GM19025 (cell line): ENCODE results near the gene DNAH6.
"Not testable (repeated sequence)": the region's sequence is repeated elsewhere in the genome, so short reads cannot be mapped to it uniquely, and the experiment has no call there.

Experiments
- ATAC-seq: cut with Tn5 transposase; IDR thresholded peaks from one replicate; pipeline ENCODE4 v1.9.1; 2021; ENCODE audit warnings: mild to moderate bottlenecking, low read depth, moderate library complexity; ENCODE audit not compliant: unreplicated experiment

The DNAH6 gene

GRCh38 chr2:84498150-84498799, 18.0 kb upstream of the DNAH6 start:
- ATAC-seq: no peak

DNA sequence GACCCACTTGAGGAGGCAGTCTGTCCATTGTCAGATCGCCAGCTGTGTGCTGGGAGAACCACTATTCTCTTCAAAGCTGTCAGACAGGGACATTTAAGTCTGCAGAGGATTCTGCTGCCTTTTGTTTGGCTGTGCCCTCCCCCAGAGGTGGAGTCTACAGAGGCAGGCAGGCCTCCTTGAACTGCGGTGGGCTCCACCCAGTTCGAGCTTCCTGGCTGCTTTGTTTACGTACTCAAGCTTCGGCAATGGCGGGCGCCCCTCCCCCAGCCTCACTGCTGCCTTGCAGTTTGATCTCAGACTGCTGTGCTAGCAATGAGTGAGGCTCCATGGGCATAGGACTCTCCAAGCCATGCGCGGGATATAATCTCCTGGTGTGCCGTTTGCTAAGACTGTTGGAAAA, 5.3 kb upstream of the DNAH6 start:
- ATAC-seq: not testable (repeated sequence)

DNA sequence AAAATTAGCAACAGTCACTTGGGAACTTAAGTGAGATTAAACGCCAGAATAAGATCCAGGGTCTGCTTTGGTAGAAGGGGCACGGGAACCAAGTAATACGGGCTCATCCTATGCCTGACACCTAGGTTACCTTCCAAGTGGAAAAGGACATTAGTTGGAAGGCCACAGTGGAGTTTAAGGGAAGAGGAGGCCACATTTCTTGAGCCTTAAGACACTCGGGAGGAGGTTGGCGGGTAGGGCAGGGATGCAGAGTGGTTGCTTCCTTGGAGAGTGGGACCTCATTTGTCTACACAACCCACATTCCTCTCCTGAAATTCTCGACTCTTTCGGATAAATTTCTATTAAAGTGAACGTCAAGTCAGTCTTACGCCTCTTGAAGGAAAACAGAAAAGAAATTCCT, 510 bp upstream of the DNAH6 start:
- ATAC-seq: no peak

DNA sequence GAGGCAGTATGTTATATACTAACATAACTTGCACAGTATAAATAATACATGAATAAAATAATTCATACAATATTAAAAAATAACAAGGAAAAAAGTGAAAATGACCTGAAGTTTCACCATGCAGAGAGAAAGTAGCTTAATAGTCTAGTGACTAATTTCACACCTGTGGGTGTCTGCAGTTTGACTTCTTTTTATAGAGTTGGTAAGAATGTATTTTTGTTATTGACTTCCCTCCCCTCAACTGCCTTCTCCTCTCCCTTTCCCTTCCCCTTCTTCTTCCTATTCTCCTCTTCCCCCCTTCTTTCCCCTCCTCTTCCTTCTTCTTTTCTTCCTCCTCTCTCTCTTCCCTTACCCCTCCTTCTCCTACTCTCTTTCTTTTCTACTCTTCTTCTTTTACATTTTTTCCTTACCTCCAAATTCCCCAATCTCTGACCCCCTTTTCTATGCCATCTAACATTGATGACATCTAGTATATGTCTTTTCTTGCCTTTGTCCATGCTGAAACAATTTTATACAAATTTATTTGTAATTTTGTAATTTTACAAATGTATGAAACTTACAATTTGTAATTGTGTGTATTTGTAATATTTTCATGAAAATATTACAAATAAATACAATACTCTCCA, 3.1 kb downstream of the DNAH6 start:
- ATAC-seq: no peak

DNA sequence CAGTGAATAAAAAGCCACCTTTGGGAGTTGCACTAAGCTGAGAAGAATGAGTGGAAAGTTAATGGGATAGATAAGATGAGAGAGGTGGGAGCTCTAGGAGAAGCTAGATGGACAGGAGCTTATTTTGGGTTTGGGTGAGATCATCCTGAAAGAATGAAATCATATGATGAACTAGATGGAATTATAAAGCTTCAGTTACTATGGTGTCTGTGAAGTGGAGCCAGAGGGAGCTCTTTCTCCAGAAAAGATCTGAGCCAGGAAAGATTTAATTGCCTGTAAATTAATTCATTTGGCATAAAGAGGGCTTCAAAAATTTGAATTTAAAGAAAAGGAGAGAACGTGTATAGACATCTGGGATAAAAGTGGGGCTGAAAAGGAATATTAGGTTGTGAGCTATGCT, 10.3 kb downstream of the DNAH6 start:
- ATAC-seq: no peak

- no peak for ATAC-seq
Observed at GRCh38 chr2:84527137-84528129, 11.1 kb downstream of the DNAH6 start.

DNA sequence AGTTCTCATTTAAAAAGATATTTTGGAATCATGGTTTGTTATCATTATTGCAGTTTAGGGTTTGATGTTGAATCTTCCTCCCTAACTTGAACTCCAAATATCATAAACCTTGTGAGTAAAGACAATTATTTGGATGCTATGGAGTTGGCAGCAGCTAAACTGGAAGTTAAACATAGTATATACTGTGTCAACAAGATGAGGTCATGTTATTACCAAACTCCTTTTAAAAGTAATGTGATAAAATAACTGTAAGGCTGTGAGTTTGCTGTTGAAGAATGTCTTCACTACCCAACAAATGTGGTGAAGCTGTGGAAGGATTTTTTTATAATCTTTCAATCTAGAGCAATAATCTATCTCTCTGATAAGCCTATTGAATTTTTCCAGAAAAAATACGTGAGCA, 16.0 kb downstream of the DNAH6 start:
- ATAC-seq: no peak

DNA sequence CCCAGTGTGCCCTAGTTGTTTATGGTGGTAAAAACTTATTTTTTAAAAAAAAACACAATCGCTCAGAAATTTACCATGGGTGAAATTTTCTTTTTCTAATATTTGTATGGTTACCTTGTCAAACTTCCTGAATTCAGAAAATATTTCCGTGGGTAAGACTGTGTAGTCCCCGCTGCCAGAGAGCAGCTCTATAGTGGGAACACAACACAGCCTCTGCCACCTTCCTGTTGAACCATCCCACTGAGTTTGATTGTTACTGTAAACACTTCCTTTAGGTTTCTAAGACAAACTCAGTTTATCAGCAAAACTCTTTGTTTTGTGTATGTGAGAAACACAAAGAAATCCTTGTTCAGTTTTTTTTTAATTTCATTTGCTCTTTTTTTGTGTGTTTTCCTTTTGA, 17.9 kb downstream of the DNAH6 start:
- no peak for ATAC-seq

- ATAC-seq: no peak
Observed at GRCh38 chr2:84537251-84537650, 21.0 kb downstream of the DNAH6 start.

- no peak for ATAC-seq
Observed at GRCh38 chr2:84539729-84540128, 23.4 kb downstream of the DNAH6 start.

- ATAC-seq: no peak
Observed at GRCh38 chr2:84545005-84545404, 28.7 kb downstream of the DNAH6 start.

DNA sequence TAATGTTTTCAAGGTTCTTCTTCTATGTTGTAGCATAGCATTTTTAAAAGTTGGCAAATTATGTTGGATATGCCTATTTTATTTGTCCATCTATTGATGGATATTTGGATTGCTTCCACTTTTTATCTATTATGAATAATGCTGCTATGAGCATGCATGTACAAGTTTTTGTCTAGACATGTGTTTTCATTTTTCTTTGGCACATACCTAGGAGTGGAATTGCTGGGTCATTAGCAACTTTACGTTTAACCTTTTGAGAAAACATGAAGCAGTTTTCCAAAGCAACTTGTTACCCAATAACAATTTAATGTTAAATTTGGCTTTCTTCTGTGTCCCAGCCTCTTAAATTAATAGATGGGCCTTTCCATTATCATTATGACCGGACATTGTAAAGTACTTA, 30.3 kb downstream of the DNAH6 start:
- ATAC-seq: no peak

DNA sequence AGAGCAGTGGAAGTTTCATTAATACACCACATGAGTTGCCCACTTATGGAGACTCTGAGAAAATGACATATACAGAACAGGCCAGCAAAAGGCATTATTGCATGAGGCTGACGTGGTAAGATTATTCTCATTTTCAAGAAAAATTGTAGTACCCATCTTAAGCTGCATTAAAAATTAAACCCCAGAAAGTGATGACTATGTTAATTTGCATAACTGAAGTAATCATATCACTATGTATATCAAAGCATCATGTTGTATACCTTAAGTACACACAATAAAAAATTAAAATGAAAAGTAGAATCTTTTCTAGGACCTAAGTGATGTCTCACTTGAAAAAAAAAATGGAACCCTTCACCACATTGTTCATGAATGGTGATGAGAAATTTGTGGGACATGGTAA, 32.0 kb downstream of the DNAH6 start:
- ATAC-seq: no peak

DNA sequence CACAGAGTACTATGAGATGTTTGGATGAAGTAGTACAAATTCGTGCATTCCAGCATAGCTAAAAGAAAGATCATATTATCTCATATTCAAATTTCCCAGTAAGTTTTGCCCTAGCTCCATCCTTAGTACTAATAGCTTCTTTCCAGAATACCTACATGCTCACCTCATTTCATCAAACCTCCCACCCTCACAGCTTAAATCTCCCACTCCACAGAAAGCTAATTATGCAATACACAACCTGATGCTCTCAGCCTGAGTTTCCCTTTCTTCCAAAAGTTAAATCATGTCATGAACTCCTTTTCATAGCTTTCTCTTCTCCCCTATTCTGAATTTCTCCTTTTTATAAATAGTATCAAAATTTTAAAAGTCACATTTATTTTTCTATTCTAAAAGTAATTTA, 34.6 kb downstream of the DNAH6 start:
- no peak for ATAC-seq

DNA sequence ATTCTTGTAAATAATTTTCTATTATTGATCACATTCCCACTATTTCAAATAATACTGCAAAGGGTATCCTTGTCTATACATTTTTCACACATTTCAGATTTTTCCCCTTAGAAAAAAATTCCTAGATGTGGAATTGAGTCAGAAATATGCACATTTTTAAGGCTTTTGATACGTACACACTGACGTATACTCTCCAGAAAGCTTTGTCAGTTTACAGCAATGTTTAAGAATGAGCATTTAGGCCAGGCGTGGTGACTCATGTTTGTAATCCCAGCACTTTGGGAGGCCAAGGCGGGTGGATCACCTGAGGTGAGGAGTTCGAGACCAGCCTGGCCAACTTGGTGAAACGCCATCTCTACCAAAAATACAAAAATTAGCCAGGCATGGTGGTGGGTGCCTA, 35.2 kb downstream of the DNAH6 start:
- ATAC-seq: not testable (repeated sequence)

GRCh38 chr2:84556190-84556589, 39.9 kb downstream of the DNAH6 start:
- ATAC-seq: no peak

- ATAC-seq: no peak
Observed at GRCh38 chr2:84559838-84560237, 43.5 kb downstream of the DNAH6 start.

- no peak for ATAC-seq
Observed at GRCh38 chr2:84579661-84580060, 63.4 kb downstream of the DNAH6 start.

GRCh38 chr2:84603911-84604310, 87.6 kb downstream of the DNAH6 start:
- ATAC-seq: no peak

GRCh38 chr2:84613082-84613481, 96.8 kb downstream of the DNAH6 start:
- ATAC-seq: no peak

DNA sequence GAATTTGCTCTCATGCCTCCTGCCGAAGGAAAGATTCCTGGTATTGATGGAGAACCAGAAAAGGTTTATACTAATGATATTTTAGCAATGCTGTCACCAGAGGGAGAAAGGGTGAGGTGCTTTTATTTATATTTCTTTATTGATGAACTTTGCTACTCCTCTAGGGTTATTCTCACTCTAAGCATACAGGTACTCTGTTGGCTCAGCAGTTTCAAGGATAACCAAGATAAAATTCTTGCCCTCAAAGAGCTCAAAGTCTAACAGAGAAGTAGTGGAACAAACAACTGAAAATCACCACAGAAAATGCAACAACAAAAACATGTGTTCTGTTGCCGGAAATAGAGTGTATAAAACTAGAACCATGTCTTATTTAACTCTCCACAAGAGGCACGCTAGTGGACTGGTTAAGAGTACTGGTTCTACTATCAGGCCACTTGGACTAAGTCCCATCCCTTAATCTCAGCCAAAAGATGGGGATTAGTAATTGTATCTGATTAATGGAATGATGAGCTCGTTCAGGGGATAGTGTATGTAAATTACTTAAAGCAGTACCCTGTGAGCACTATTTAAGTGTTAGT, 103.6 kb downstream of the DNAH6 start:
- ATAC-seq: no peak
